GM18502 (cell line): ENCODE results near the gene TCERG1L.
"Not testable (repeated sequence)": the region's sequence is repeated elsewhere in the genome, so short reads cannot be mapped to it uniquely, and the experiment has no call there.

ENCODE experiments used
- ATAC-seq: cut with Tn5 transposase; IDR thresholded peaks from one replicate; pipeline ENCODE4 v1.9.1; 2021; ENCODE audit warnings: mild to moderate bottlenecking; ENCODE audit not compliant: unreplicated experiment, poor library complexity

The TCERG1L gene

GRCh38 chr10:131251146-131251541, 60.4 kb downstream of the TCERG1L start:
- ATAC-seq: no peak

- no peak for ATAC-seq
These were observed 60.9 kb downstream of the TCERG1L start for GRCh38 chr10:131250454-131251145.

- no peak for ATAC-seq
These were observed 61.6 kb downstream of the TCERG1L start for GRCh38 chr10:131249955-131250344.

- ATAC-seq: no peak
These were observed 62.1 kb downstream of the TCERG1L start for GRCh38 chr10:131249238-131249954.

GRCh38 chr10:131248376-131249165, 63.0 kb downstream of the TCERG1L start:
- no peak for ATAC-seq

GRCh38 chr10:131247873-131248272, 63.6 kb downstream of the TCERG1L start:
- ATAC-seq: no peak

- no peak for ATAC-seq
These were observed 64.7 kb downstream of the TCERG1L start for GRCh38 chr10:131246775-131247174.

GRCh38 chr10:131246089-131246488, 65.4 kb downstream of the TCERG1L start:
- ATAC-seq: no peak

- ATAC-seq: no peak
These were observed 66.0 kb downstream of the TCERG1L start for GRCh38 chr10:131245475-131246059.

GRCh38 chr10:131244836-131245235, 66.7 kb downstream of the TCERG1L start:
- ATAC-seq: no peak

GRCh38 chr10:131243076-131243475, 68.4 kb downstream of the TCERG1L start:
- ATAC-seq: no peak

GRCh38 chr10:131242007-131242406, 69.5 kb downstream of the TCERG1L start:
- no peak for ATAC-seq

GRCh38 chr10:131240691-131241090, 70.8 kb downstream of the TCERG1L start:
- no peak for ATAC-seq

GRCh38 chr10:131239926-131240325, 71.6 kb downstream of the TCERG1L start:
- ATAC-seq: no peak

GRCh38 chr10:131239450-131239849, 72.1 kb downstream of the TCERG1L start:
- ATAC-seq: no peak

- ATAC-seq: no peak
These were observed 72.7 kb downstream of the TCERG1L start for GRCh38 chr10:131238669-131239280.

- ATAC-seq: no peak
These were observed 73.4 kb downstream of the TCERG1L start for GRCh38 chr10:131237991-131238651.

GRCh38 chr10:131234606-131235005, 76.9 kb downstream of the TCERG1L start:
- ATAC-seq: not testable (repeated sequence)

- ATAC-seq: no peak
These were observed 77.8 kb downstream of the TCERG1L start for GRCh38 chr10:131233611-131234258.
